ENCODE data around the gene UBE2J2.

DNA sequence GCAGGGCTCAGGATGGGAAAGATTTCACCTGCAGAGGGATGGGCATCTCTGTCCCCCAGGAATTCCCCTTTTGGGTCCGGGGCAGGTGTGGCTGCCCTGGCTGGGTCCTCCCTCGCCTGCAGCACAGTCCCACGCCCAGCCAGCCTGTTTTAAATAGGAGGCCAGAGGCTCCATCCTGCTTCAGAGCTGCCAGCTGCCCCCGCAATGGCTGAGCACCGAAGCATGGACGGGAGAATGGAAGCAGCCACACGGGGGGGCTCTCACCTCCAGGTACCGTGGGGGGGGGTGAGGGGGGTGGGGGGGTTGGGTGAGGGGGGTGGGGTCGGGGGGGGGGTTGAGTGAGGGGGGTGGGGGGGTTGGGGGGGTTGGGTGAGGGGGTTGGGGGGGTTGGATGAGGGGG, 10.2 kb upstream of the UBE2J2 start:
- no peak for TF ChIP-seq POLR2A (IDR thresholded peaks at IDR 0.05)
- TF ChIP-seq CTCF (IDR thresholded peaks at IDR 0.05): no peak

All from testis (tissue), 2 donors.